NCI-H748 (cell line): ENCODE data around the gene KYNU.

Experiments used
- DNase-seq: peaks from one replicate; lab custom pipeline; 2025; ENCODE audit not compliant: unreplicated experiment; lab: John Stamatoyannopoulos, UW

Gene KYNU

DNA sequence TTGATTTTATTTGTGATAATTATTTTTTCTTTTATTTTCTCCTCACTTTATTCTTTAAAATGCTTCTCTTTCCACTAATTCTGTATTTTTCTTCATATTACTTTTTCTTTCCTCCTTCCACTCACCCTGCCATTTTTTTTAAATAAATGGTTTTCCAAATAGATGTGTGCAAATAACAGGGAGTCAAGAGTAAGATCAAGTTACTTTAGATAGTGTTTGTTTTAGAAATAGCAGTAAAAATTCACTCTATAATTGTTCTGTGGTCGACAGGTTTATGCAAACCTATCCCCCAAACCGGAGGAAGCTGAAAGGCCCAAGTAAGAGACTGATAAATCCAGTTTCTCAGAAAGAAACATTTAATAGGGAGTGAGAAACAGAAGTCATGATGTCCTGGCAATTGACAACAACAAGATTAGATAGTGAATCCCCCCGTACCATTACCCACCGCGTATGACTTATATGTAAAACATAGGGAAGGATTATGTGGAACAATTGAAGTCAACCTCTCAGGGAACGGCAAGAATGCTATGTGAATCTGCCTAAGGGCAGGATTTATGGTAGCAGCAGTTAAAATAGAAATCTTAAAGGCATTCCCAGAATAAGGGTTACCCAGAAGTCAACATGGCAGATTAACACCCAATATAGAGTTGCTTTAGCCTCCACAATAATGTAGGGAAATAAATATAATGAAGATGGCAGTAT, 75.5 kb downstream of the KYNU start:
- peak; percentile 41 for DNase-seq

DNA sequence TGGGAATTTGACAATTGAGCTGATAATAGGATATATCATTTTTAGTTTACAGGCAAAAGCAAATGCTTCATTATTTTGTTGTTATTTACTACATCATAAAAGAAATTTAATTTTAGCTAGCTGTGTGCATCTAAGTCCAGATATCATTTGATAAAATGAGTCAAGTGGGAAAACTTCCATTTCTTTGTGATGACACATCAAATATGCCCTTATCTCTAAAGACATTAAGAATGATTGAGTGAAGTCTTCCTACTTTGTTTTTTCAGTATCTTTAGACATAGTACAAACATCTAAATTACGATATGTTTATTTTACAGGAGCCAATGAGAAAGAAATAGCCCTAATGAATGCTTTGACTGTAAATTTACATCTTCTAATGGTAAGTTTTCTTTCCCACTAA, 77.0 kb downstream of the KYNU start:
- no peak for DNase-seq

DNA sequence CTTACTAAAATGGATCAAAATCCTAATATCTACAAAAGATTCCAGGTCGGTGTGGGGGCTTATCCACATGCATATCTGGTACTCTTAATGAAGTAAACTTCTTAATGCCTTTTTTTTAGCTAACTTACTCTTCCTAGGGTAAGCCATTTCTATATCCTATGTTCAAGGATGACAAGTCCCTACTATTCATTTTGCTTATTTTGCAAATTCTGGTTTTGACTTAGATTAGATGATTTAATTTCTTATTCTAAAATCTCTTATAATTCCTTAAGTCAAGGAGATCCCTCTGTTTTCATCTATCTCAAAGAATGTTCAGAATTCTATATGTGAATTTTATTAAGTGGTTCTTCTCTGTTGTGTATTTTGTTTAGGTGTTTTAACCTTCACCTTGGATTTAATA, 79.7 kb downstream of the KYNU start:
- DNase-seq: no peak

DNA sequence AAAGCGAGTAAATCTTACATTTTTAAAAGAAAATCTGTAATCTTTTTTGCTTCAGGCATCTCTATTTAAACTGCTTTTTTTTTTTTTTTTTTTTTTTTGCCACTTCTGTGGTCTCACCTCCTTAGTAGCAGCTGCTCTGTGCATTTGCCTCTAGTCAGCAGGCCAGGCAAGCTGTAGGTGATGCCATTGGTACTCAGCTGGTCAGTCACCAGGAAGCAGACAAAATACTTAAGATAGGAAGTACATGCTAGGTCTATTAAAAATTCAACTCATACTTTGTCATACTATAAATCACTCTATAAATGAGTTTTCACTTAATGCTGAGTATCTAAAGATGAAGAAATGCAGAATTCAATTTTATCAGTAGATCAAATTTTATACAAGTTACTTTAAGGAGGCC, 83.7 kb downstream of the KYNU start:
- DNase-seq: no peak

DNA sequence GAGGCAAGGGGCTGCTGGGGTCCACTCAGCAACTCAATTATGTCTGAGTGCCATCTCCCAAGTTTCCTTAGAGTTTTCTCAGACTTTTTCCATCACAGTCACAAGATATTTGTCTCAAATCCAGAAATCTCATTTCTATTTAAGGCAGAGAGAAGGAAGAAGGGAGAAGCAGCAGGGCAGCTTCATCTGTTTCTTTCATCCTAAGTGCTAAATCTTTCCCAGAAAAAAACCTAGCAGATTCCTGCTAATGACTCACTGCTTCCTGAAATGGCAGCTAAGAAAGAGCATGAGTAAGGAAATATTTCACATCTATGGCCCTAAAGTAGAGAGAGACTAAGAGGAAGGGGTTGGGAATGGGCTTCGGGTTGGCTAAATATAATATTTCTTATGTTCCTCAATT, 88.0 kb downstream of the KYNU start:
- no peak for DNase-seq

DNA sequence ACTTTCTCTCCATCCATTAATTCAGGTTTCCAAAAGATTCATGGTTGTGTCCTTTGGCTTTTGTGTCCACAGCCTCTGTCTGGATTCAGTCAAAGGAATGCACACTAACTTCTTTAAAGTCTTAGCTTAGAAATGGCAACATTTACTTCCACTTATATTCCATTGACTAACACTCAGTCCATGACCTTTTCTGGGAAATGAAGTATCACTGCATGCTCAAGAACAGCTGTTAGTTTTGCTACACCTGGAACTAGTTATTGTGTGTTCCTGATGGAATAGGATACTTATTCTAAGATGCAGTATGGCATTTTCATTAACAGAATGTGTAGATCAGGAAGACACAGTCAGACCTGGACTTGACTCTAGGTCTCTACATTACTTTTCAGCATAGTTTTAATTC, 88.8 kb downstream of the KYNU start:
- no peak for DNase-seq

DNA sequence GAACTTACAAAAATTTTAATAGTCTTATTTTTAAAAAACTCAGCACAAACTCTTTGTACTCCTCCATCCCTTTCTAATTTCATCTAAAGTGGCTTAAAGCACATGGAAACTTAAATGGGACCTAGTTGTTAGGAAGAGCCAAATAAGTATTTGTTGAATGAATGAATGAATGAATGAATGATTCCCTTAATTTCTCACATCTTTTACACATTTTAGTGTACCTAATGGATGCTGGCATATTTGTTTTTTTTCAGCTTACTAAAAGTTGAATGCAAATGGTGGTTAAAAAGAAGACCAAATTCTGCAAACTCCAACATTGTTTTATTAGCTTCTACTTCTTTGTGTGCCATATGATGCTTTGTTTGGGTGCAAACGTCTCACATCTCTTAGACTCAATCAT, 89.6 kb downstream of the KYNU start:
- DNase-seq: no peak

DNA sequence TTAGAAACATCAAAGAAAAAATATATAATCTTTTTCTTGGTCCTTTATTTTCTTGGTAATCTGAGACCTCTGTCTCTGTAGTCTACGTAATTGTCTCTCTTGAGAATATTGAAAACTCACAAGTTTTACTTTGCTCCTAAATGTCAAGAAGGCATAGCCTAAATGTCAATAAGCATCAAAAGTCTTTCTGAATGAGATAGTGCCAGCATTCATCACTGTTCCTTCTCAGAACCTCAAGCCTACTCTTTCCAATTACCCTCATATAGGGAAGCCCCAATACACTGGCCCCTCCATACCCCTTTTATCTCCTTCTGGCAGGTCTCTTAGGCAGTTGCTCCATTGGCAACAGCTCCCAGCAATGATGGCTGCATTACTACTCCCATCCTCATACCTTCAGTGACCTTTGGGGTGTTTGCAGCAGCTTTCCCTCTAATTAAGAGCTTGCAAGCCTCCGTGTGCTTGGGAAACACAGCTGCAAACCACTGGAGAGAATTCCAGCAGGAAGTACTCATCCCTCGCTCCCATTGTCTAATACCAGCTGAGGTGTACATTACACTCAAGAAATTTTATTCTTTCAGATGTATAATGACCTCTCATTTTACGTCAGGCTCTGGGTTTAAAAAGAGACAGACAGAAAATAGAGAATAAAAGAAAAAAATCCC, 95.8 kb downstream of the KYNU start:
- no peak for DNase-seq

DNA sequence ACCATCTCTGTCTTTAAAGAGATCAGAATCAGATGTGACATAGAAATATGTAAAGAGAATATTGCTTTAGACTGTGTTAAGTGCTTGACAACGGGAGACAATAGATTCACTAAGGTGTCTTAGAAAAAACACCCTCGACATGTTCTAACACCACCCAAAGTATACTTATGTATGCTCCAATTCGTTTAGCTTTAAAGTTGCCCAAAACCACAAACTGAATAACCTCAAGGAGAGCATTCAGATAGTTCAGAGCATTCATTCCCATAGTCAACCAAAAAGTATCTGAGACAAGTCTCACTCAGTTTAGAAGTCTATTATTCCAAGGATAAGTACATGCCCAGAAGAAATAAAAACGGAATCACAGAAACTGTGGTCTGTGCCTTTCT, 96.4 kb downstream of the KYNU start:
- DNase-seq: no peak

DNA sequence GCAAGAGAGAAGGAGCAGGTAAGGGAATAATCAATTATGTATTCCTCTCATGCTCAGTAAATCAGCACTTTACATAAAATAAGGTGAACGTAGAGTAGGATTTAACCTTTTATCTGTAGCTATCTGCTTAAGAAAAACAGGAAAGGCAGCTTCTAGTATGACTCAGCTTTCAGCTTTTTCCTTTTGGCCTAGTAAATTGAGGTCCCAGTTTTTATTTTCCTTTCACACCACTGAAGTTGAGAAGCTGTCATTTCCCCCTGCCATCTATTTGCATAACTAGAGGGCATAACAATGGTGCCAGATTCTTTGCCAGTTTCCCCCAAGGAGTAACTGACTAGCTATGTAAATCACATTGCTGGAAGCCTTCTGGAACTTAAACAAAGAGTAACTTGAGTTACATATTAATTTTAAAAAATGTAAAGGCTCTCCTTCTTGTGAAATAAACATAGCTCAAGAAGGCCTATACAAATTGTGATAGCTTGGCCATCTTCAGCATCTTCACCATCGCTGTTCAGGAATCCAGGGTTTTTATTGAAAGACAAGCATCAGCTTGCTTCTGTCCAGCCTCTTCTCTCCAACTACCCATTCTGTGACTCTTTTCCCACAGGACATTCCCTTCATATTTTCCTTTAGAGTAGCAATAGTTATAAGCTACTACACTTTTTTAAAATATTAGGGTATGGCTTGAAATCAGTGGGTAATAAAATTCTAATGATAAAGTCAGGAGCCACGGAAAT, 97.0 kb downstream of the KYNU start:
- no peak for DNase-seq

DNA sequence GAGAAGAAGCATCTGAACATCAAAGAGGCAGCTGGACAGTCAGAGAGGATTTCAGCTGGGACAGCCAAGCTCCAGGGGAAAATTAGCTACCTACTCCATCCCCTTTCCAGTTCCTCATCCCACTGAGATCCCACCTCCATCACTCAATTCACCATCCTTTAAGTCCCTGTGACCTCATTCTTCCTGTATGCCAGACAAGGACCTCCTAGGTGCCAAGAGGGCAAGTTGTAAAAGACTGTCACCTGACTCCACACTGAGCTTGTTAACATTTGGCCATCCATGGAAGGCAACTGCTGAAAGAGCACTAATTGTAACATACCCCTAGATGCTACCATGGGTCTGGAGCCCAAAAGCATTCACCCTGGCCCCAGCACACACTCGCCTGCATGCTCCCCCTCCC, 97.8 kb downstream of the KYNU start:
- no peak for DNase-seq

DNA sequence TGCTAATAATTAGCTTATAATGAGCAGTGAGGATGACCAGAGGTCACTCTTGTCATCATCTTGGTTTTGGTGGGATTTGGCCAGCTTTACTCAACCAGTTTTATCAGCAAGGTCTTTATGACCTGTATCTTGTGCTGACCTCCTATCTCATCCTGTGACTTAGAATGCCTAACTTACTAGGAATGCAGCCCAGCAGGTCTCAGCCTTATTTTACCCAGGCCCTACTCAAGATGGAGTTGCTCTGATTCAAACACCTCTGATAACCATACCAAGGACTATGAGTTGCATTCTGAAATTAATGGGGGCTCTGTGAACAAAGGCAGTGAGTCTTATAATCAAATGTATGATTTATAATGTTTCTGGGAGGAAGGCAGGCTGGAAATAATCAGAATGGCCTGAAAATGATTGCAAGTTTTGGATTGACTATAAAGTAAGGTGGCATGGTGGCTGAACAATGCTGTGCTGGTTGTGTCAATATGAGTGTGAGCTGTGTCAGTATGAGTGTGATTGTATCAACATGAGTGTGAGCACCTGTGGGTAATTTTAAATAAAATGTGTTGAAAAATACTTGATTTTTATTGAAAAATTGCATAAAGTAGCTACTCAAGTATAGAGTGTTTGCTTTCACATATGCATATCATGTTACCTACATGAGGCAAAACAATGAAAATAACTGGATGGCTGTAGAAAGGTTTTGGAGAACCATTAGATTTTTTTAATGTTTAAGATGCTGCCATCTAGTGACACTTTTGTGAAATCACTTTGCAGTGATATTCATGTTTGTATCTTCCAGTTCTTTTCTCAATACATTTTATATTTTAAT, 103.0 kb downstream of the KYNU start:
- peak; percentile 65 for DNase-seq

DNA sequence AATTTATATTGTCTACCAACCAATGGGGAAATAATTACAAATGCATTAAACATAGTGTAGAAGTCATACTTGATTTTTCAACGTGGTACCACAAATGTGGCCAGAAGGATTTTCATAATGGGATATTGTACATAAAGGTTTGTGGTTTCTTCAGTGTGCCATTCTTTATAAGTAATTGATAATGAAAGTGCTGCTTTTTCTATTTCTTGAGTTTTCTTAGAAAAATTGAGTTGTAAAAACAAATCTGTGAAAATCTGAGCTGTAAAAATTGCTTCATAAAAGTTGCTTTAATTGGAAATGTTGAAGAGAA, 103.6 kb downstream of the KYNU start:
- DNase-seq: no peak

DNA sequence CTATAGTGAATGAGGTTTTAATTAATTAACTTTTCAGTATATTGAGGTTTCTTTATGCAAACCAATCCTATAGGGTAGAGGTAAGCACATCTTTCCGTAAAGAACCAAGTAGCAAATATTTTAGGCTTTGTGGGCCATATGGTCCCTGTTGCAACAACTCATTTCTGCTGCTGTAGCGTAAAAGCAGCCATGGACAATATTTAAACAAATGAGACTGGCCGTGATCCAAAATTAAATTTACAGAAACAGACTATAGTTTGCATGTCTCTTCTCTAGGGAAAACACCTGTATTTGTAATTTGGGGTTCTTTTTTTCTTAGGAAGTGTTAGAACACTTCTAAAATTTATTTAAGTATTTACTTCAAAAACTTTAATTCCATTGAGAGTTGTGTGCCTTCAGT, 104.3 kb downstream of the KYNU start:
- no peak for DNase-seq

DNA sequence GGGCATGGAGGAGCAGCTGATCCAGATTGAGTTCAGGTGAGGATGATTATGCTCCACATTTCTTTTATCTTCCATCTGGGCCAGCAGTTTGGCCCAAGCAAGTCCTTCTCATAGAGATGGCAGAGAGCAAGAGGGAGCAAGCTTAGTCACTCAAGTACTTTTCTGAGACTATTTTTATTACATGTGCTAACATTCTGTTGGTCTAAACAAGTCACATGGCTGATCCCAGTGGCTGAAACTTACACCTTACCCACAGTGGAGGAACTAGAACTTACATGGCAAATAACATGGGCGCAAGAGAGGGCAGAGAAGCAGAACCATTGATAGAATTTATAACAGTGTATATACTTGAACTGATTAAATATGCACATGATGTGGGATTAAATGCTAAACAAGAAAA, 105.7 kb downstream of the KYNU start:
- no peak for DNase-seq

DNA sequence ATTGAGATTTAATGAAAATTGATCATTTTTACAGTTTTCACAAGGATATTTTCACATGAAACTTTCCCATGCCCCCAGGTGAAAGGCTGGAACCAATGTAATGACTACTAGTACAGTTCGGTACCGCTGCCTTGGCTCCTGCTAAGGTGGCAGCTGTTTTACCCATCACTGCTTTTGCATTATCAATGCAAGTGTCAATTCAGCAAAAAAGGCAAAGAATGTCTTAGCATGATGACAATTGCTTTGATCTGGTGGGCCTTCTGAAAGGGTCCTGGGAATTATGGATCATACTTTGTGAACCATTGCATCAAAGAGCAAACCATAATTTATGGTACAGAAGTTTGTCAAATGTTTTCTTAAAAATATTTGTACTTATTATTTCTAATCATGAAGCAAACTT, 107.2 kb downstream of the KYNU start:
- no peak for DNase-seq

DNA sequence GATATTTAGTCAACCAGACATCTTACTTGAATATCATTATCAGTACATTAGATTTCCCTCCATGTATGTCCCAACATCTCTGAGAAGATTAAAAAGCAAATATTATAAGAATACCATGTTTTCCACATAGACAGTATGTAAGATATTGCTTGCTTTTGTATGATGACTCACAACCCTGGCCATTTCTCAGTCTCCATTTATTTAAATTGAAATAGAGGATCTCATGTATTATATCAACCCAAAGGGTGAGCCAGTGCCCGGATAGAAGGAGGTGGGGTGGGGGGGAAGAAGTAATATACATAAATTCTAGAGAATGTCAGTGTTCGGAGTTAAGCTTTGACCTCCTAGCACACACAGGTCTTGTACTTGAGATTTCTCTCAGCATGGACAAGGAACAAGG, 109.6 kb downstream of the KYNU start:
- DNase-seq: no peak

DNA sequence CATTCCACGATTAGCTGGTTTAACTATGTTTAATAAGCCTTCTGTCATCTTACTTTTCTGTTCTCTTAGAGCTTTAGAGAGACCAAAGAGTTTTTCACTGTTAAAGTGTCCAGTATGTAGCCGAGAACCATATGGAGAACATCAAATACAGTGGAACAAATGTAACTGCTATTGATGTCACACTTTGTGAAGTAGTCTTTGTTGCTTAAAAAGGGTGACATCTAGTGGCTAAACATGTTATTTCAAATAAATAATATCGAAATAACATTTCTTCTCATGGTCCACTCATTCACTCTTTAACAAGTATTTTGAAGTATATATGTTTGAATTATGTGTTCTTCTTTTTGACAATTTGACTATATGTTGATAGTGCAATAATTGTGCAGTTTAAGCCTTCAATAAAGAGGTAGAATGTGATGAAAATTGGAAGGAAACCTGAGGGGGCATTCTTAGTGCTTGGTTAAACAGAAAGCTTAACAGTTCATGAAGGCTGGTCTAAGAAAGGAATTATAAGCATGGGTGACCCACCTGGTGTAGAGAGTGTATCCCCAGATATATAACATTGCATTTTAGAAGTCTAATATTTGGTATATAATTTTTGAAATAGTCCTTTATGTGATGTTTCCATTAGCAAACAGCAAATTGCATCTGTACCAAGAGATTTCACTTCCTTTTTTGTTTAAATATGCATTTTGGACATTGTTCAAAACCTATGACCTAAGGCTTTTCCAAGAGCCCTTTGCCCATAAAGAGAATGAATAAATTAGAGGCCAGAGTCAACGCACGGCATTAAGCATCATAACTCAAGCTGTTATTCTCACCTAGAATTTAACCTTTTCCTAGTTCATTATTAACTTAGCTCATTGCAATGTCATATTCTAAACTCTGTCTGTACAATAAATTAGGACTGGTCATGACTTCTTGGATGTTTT, 112.1 kb downstream of the KYNU start:
- DNase-seq: peak; percentile 44

DNA sequence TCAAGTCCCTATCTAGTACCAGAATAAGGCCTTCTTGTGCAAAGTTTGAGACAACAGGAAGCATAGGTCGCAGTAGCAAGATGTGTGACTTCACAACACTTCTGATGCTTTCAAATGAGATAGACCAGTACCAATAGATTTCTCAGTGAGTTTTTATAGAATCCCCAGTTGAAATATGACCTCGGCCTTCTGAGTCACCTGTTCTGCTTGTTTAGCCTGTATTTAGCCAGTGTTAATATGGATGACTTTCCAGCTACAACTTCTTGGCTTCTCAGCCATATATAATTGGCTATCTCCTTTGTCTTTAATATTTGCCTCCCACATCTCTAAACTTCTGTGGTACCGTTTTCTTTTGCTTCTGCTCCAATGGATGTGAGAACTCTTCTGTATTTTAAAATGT, 113.8 kb downstream of the KYNU start:
- DNase-seq: no peak

DNA sequence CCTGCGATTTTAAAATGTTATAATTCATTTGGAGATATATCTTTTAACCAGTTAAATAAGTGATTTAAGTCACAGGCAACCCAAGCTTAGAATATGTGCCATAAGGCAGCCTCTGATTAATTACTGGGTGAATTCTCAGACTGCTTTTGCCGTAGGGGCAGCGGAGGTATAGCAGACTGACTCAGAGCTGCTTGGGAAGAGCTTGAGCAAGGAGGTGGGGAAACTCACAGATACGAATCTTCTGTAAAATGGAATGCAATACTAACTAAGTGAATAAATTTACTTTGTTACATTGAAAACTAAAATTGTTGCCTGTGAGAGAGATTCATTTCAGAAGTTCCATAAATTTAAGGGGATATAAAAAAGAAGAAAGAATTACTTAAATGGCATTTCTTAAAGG, 115.4 kb downstream of the KYNU start:
- DNase-seq: no peak

DNA sequence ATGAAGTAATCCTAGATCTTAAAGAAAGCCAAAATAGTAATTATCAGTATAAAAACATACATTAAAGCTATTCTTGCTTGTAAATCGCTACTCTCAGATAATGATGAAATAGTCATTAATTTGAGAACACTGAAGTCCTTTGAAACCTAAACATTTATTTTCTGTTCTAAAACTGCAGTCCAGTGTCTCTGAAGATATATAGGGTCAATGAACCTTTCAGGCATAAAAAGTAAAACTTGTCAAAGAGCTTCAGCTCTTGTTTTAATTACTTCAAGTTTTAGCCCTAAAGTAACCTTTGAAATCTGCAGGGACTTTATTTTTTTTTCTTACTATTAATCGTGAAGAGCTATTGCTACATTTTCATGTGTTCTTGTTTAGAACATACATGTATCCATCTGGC, 116.3 kb downstream of the KYNU start:
- DNase-seq: no peak
